IPS DF 4.7 (cell line): Measurements from ENCODE around the gene CST6.
"Not testable (repeated sequence)": the region's sequence is repeated elsewhere in the genome, so short reads cannot be mapped to it uniquely, and the experiment has no call there.

Experiments
- DNase-seq: peaks from one replicate; pipeline ENCODE4 v3.0.0-alpha.2; 2013; ENCODE audit warnings: low spot score; ENCODE audit errors: extremely low read depth

The CST6 gene

DNA sequence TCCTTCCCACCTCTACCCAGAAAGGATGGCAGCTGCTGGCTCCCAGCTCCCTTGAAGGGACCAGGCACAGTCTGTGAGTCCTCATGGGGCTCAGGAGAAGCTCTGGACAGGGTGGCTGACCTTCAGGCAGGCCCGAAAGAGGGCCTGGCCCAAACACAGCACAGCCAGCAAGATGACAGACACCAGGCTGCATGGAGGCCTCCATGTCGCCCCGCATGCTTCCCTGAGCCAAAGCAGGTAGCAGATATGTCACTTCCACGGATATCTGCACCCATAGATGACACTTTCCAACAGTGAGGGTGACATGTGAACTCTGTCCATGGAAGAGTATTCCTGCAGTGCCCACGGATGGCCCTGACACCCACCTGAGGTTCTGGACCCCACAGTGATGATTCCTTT is 28.2 kb upstream of the CST6 start:
- DNase-seq, result no peak

GRCh38 chr11:65987336-65987735 is 24.5 kb upstream of the CST6 start:
- DNase-seq, result no peak

DNA sequence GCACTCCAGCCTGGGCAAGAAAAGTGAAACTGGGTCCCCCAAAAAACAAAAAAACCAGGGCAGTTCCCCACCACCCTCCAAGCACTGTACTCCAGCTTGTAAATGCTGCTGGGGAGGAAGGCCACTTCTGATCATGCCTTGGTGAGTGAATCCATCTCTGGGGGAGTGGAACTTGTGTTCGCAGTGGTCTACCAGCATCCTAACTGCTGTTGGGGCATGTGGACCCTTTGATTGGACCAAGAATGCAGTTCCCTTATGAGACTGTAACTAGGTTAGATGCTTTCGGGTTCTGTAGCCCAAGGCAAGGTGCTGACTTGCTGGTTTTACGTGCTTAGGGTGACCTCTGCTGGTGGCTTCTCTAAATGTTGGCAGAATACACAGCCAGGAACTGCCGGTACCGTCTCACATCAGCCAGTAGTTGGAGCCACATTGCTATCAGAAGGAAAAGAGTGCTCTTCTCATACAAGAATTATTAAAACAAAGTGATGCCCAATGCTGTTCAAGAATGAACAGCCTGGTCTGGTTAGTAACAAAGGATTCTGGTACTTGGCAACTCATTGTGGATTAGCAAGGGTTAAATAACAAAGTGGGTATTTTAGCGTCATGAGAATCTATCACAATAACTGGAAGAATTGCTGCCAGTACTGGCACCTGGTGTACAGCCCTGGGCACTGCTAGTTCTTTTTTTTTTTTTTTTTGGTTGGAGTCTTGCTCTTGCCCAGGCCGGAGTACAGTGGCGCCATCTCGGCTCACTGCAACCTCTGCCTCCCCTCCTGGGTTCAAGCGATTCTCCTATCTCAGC is 22.8 kb upstream of the CST6 start:
- peak; percentile 93 for DNase-seq

DNA sequence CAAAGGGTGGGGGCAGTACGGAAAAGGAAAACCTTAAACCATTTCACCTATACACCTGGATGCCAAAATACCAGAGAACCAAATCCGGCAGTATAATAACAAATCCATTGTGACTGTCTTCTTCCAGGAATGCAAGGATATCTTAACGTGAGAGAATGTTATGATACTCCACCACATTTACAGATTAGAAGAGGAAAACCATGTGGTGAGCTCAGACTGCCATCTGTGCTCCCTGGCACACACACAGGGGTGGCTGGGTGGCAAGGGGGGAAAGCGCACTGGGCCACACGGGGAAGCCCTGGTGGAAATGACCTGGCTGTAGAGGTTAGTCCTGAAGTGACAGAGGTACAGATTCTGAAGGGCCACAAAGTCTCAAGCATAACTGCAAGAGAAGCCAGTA is 19.8 kb upstream of the CST6 start:
- no peak for DNase-seq

GRCh38 chr11:65997286-65997685 is 14.5 kb upstream of the CST6 start:
- DNase-seq, result no peak

DNA sequence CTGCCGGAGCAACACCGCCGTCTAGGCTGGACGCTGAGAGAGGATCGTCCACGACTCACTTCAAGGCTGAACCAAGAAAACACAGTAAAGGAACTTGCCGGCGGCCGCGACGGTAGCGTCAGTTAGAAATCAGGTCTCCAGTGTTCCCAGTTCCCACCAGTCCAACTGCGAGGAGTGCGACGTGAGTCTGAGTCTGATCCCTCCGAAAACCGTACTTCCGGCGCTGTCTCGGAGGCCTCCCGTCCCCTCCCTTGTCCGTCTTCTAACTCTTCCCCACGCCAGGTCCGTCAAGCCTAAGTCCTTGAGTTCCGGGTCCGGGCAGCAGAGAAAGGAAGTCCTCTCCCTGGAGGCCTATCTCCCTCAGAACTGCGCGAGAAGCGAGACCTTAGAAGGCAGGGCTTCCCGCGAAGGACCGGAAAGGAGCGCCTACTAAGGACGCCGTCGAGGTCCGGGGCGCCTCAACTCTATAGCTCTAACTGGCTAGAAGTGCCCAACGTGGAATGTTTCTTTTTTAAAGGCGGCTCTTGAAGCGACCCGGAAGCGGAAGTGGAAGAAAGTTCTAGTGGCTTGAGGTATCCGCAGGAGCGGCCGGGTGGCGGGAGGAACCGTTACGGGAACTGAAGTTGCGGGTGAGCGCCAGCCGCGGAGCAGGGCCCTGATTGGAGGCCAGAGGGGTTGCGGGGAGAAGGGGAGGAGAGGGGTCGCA is 9.7 kb upstream of the CST6 start, which contains the start of the genes BANF1 and EIF1AD:
Gene BANF1, plus strand, starts transcription at position 562 of the 706 bp plus-strand sequence. CDS start 748 bp downstream, outside the sequence.
Gene EIF1AD, minus strand, starts transcription at position 216 of the 706 bp plus-strand sequence. CDS start 1,768 bp downstream, outside the sequence.
- DNase-seq, result peak; percentile 84

GRCh38 chr11:66002648-66003225 is 9.1 kb upstream of the CST6 start:
- no peak for DNase-seq

DNA sequence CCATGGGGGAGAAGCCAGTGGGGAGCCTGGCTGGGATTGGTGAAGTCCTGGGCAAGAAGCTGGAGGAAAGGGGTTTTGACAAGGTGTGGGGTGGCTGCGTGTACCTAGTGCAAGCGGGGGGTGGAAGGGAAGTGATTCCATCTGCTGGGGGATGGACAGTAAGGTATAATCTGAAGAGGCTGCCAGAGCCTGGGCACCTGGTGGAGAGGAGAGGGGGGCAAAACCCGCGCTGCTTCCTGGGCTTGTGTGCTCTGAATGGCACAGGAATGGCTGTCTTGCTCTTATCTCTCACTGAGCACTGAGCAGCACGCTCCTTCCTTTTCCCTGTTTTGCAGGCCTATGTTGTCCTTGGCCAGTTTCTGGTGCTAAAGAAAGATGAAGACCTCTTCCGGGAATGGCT is 8.5 kb upstream of the CST6 start:
- DNase-seq, result no peak

GRCh38 chr11:66004186-66004585 is 7.6 kb upstream of the CST6 start:
- DNase-seq, result no peak

DNA sequence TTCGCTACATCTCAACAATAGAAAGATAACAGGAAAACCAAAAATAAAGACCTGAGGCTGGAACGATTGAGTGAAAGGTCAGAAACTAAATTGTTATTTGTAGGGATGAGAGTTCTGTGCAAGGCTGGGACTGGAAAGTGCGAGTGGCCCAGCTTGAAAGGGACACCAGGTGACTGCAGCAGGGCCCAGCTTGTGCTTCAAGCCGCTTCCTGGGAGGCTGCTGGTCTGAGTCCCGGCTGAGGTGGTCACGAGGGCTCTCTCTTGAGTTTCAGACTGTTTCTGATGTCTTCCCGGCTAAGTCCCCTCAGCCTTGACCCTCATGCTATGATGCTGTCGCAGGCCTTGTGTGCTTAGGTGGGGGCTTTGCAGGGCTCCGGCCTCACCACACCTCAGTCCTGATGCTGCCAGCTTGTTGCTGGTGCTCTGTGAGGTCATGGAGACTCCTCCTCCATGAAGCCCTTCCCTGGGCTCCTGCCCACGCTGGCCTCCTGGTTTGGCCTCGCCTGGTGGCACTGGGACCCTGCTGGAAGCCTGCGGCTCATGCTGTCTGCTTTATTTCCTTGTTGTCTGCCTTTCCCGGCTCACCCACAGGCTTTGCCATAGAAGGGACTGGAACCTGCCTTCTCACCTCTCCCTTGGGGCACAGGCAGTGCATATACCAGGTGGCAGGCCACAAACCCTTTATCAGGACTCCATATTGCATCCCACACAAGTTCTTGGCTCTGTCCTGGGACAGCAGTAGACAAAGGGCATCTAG is 5.5 kb upstream of the CST6 start:
- no peak for DNase-seq

GRCh38 chr11:66006891-66007176 is 5.0 kb upstream of the CST6 start:
- DNase-seq, result no peak

GRCh38 chr11:66007201-66007634 is 4.6 kb upstream of the CST6 start:
- no peak for DNase-seq

GRCh38 chr11:66008095-66008467 is 3.7 kb upstream of the CST6 start:
- DNase-seq, result no peak

- no peak for DNase-seq
Observed at GRCh38 chr11:66008468-66009101, 3.2 kb upstream of the CST6 start.

GRCh38 chr11:66010036-66010435 is 1.8 kb upstream of the CST6 start:
- not testable (repeated sequence) for DNase-seq

DNA sequence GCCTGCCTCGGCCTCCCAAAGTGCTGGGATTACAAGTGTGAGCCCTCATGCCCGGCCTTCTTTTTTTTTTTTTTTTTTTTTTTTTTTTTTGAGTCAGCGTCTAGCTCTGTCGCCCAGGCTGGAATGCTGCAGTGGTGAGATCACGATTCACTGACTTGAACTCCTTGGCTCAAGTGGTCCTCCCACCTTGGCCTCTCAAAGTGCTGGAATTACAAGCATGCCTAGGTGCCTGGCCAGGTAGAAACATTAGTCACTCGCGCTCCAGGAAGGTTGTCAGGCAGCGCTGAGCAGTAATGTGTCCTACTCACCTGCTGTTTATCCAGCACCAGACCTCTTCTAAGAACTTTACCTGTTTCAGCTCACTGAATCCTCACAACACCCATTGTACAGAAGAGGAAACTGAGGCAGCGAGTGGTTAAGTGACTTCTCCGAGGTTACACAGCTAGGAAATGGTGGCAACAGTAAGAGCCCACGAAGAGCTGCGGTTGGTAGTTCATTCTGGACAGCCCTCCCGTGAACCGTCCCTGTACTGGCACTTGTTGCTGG is 496 bp upstream of the CST6 start:
- DNase-seq, result no peak

DNA sequence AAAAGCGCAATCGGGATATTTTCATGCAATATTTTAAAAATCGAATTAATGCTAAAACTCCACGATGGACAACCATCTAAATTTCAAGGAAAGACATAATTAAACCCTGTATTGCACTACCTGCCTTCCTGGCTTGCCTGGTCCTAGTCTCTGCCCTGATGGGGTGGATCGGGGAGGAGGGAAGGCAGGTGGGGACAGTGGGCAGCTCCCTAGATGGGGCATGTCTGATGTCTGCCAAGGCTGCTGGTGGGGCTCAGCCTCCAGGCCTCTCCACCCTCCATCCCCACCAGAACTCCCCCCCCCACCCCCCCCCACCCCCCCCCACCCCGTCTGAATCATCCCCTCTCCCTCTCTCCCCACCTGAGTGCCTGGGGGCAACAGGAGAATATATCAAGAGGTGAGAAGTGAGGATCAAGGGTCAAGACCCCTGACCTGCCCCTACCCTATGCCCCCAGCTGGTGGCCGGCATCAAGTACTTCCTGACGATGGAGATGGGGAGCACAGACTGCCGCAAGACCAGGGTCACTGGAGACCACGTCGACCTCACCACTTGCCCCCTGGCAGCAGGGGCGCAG is 650 bp downstream of the CST6 start:
- no peak for DNase-seq

GRCh38 chr11:66012946-66013761 is 1.3 kb downstream of the CST6 start:
- DNase-seq, result no peak

DNA sequence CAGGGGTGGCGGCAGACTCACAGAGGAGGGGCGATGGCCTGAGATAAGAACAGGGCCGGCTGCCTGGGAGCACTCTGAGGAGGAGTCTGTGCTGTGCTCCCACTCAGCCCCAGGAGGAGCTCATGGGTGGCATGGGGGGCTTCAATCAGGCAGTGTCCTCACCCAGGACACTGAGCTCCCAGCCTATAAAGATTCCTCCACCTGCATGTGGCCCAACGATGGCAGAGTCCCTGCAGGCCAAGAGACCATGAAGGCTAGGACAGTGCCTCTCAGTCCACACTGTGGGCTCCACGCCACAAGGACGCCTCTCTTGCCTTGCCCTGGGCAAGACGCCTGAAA is 1.9 kb downstream of the CST6 start:
- no peak for DNase-seq
